Neural progenitor cell (in vitro differentiated cells): ENCODE data around the gene TRIM7. TPM values are rescaled to one million over a fixed set of nuclear protein-coding genes. Genes with fewer than 3 reads are reported as not detected.
A peak's percentile ranks its signal among the peaks of the same experiment; 100 is the strongest.

Experiments used
- DNase-seq: peaks from one replicate; pipeline ENCODE4 v3.0.0-alpha.2; 2016; ENCODE audit warnings: low spot score
- H2AFZ ChIP-seq: fragments of 200-600 bp; sonication (generic); replicated peaks from 2 replicates; pipeline ENCODE4 v1.6.1; 2016; ENCODE audit warnings: antibody characterized with exemption
- H3F3A ChIP-seq: fragments of 200-600 bp; sonication (generic); 2 replicates; pipeline ENCODE4 v1.6.1; 2016; ENCODE audit warnings: antibody characterized with exemption, low read depth
- H3K27ac ChIP-seq: fragments of 200-600 bp; sonication (generic); 2 replicates; pipeline ENCODE4 v1.5.1; 2016; ENCODE audit warnings: mild to moderate bottlenecking
- H3K27me3 ChIP-seq: fragments of 200-600 bp; sonication (generic); 2 replicates; pipeline ENCODE4 v1.6.1; 2016; ENCODE audit warnings: mild to moderate bottlenecking, moderate library complexity
- H3K36me3 ChIP-seq: fragments of 200-600 bp; sonication (generic); 2 replicates; pipeline ENCODE4 v1.5.1; 2016
- H3K4me1 ChIP-seq: fragments of 200-600 bp; sonication (generic); 2 replicates; pipeline ENCODE4 v1.6.1; 2016; ENCODE audit warnings: mixed run types
- H3K4me2 ChIP-seq: fragments of 200-600 bp; sonication (generic); 2 replicates; pipeline ENCODE4 v1.6.1; 2016
- H3K4me3 ChIP-seq: fragments of 200-600 bp; sonication (generic); 2 replicates; pipeline ENCODE4 v1.5.1; 2016
- H3K79me2 ChIP-seq: fragments of 200-600 bp; sonication (generic); 2 replicates; pipeline ENCODE4 v1.6.1; 2016; ENCODE audit warnings: low read depth
- H3K9ac ChIP-seq: fragments of 200-600 bp; sonication (generic); 2 replicates; pipeline ENCODE4 v1.6.1; 2016
- H3K9me3 ChIP-seq: fragments of 200-600 bp; sonication (generic); 2 replicates; pipeline ENCODE4 v1.5.1; 2016; ENCODE audit warnings: low read depth
- H4K20me1 ChIP-seq: fragments of 200-600 bp; sonication (generic); 2 replicates; pipeline ENCODE4 v1.6.1; 2016; ENCODE audit warnings: low read depth
- H3K27ac Mint-ChIP-seq: 3 replicates; pipeline ENCODE4 v1.8.0; 2021; ENCODE audit warnings: mixed read lengths
- H3K27me3 Mint-ChIP-seq: 2 replicates; pipeline ENCODE4 v1.8.0; 2022; ENCODE audit warnings: low read depth, mild to moderate bottlenecking, inconsistent platforms, moderate library complexity, mixed read lengths; ENCODE audit not compliant: insufficient read depth
- H3K36me3 Mint-ChIP-seq: 3 replicates; pipeline ENCODE4 v1.8.0; 2021; ENCODE audit warnings: mixed read lengths
- H3K4me1 Mint-ChIP-seq: 3 replicates; pipeline ENCODE4 v1.8.0; 2021; ENCODE audit warnings: mixed read lengths
- H3K4me3 Mint-ChIP-seq: 3 replicates; pipeline ENCODE4 v1.8.0; 2021; ENCODE audit warnings: mild to moderate bottlenecking, moderate library complexity, mixed read lengths
- H3K9me3 Mint-ChIP-seq: 3 replicates; pipeline ENCODE4 v1.8.0; 2020; ENCODE audit warnings: mixed read lengths
- CTCF ChIP-seq: fragments of 200-600 bp; sonication (generic); IDR thresholded peaks from 2 replicates; pipeline ENCODE4 v1.5.1; 2017; ENCODE audit warnings: antibody characterized with exemption, mild to moderate bottlenecking
- EZH2 ChIP-seq: fragments of 200-600 bp; sonication (generic); IDR thresholded peaks from 2 replicates; pipeline ENCODE4 v1.6.1; 2017; ENCODE audit warnings: antibody characterized with exemption, mild to moderate bottlenecking, moderate library complexity
- EZH2phosphoT487 ChIP-seq: fragments of 200-600 bp; sonication (generic); IDR thresholded peaks from 2 replicates; pipeline ENCODE4 v1.6.1; 2017; ENCODE audit warnings: antibody characterized with exemption
- total RNA-seq: library from RNA; depleted of rRNA; stranded (reverse); fragments of >200 nt; gene quantifications from 2 replicates; pipeline ENCODE4 v1.2.3, GENCODE V29; 2015; ENCODE audit warnings: low replicate concordance

The TRIM7 gene
- total RNA-seq, 1 donor from 2014 or later: not detected

- Histone ChIP-seq H3K9me3 (no peaks in the 10 kb centered on the region), H4K20me1 (peaks cover 3% of the 10 kb centered on the region), H3K79me2 (peaks cover 38% of the 10 kb centered on the region), H3K4me1 (peaks cover 7% of the 10 kb centered on the region), H2AFZ (peak overlapping the region; percentile 23), H3K4me2 (peak overlapping the region; percentile 89), H3K27me3 (peaks cover 4% of the 10 kb centered on the region), H3K27ac (peak overlapping the region; percentile 10), H3K4me3 (peak overlapping the region; percentile 100), H3K9ac (no peak overlapping the region), H3K36me3 (no peaks in the 10 kb centered on the region), H3F3A (peaks cover 54% of the 10 kb centered on the region)
- Mint-ChIP-seq H3K4me3 (peak overlapping the region; percentile 99), H3K27me3 (peaks cover 37% of the 10 kb centered on the region), H3K4me1 (peaks cover 45% of the 10 kb centered on the region), H3K27ac (peak overlapping the region; percentile 76), H3K9me3 (peaks cover 16% of the 10 kb centered on the region), H3K36me3 (peaks cover 12% of the 10 kb centered on the region)
- DNase-seq: no peak
- TF ChIP-seq EZH2phosphoT487: peak; percentile 22
- no peak for TF ChIP-seq CTCF
Observed at GRCh38 chr5:181222630-181223057, 17.6 kb upstream of the TRIM7 start.

DNA sequence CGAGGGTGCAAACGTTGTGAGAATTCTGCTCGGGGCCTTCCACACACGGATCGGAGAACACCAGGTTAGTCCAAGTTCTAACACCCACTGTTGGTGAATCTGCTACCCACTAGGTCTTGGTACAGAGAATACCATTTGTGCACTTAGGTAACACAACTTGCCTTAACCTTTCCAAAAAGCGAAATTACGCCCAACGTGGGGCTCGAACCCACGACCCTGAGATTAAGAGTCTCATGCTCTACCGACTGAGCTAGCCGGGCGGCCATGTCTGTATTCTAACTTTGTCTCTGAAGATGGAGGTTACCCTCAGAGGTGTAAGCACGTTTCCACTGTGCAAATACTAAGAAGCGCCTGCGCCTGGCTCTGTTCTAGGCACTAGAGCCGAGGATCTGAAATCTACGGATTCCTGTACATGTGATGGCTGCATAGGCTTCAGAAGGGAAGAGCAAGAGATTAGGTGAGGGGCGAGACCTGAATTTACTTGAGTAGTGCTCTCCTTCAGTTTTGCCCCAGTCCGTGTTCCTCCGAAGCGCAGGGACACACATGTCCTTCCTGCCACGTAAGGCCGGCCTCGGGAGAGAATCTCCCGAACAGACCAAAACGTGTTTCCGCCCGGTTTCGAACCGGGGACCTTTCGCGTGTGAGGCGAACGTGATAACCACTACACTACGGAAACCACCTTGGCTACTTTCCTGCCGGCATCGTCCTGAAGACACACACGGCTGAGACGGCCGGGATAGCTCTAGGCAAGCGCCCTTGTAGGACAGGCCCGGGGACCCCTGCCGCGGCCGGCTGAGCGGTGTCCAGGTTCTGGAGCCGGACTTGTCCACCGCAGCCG is 17.0 kb upstream of the TRIM7 start:
- Mint-ChIP-seq H3K27me3 (peaks cover 40% of the 10 kb centered on the region), H3K4me3 (peak overlapping the region; percentile 99), H3K36me3 (peaks cover 11% of the 10 kb centered on the region), H3K4me1 (peaks cover 46% of the 10 kb centered on the region), H3K27ac (peak overlapping the region; percentile 100), H3K9me3 (peaks cover 16% of the 10 kb centered on the region)
- Histone ChIP-seq H3K4me3 (peak overlapping the region; percentile 100), H3K9me3 (no peaks in the 10 kb centered on the region), H3K27me3 (peaks cover 10% of the 10 kb centered on the region), H3K79me2 (peaks cover 32% of the 10 kb centered on the region), H3K36me3 (no peaks in the 10 kb centered on the region), H3K4me2 (peak overlapping the region; percentile 89), H3K4me1 (peaks cover 7% of the 10 kb centered on the region), H3K27ac (peak overlapping the region; percentile 10), H3K9ac (no peak overlapping the region), H2AFZ (peak overlapping the region; percentile 78), H3F3A (peaks cover 60% of the 10 kb centered on the region), H4K20me1 (peaks cover 4% of the 10 kb centered on the region)
- peak; percentile 91 for DNase-seq
- TF ChIP-seq EZH2: peak; percentile 50
- TF ChIP-seq EZH2phosphoT487: no peak
- no peak for TF ChIP-seq CTCF

- H3K9me3 ChIP-seq: no peaks in the 10 kb centered on the region
- Mint-ChIP-seq H3K4me3 (peak overlapping the region; percentile 99), H3K27me3 (peaks cover 42% of the 10 kb centered on the region), H3K36me3 (peaks cover 9% of the 10 kb centered on the region), H3K27ac (peak overlapping the region; percentile 66), H3K9me3 (peaks cover 16% of the 10 kb centered on the region), H3K4me1 (peaks cover 47% of the 10 kb centered on the region)
- H4K20me1 ChIP-seq: peaks cover 4% of the 10 kb centered on the region
- DNase-seq: no peak
- H3F3A ChIP-seq: peaks cover 68% of the 10 kb centered on the region
- H2AFZ ChIP-seq: peak overlapping the region; percentile 78
- H3K9ac ChIP-seq: no peak overlapping the region
- H3K27me3 ChIP-seq: peaks cover 18% of the 10 kb centered on the region
- H3K36me3 ChIP-seq: no peaks in the 10 kb centered on the region
- no peak overlapping the region for H3K27ac ChIP-seq
- TF ChIP-seq EZH2 (no peak), CTCF (no peak), EZH2phosphoT487 (no peak)
- peaks cover 24% of the 10 kb centered on the region for H3K79me2 ChIP-seq
- peak overlapping the region; percentile 89 for H3K4me2 ChIP-seq
- H3K4me3 ChIP-seq: peak overlapping the region; percentile 100
- peaks cover 7% of the 10 kb centered on the region for H3K4me1 ChIP-seq
Observed at GRCh38 chr5:181221105-181221791, 16.3 kb upstream of the TRIM7 start.
